K562 (cell line): ENCODE results near the gene ZNF135. TPM values are rescaled to one million over a fixed set of nuclear protein-coding genes. Genes with fewer than 3 reads are reported as not detected.

Source experiments
- CXXC5 ChIP-seq: fragments of 250-450 bp; sonication (Bioruptor Pico); IDR thresholded peaks from 2 replicates; pipeline ENCODE4 v1.8.0; 2022; ENCODE audit warnings: inconsistent platforms, mild to moderate bottlenecking, moderate library complexity
- ELK1 ChIP-seq: sonication (generic); formaldehyde crosslinking; IDR thresholded peaks from 2 replicates; pipeline ENCODE4 v1.8.1; 2022; ENCODE audit warnings: missing genetic modification reagents
- FOXO4 ChIP-seq: fragments of 450-650 bp; formaldehyde crosslinking; IDR thresholded peaks from 2 replicates; pipeline ENCODE4 v1.4.0; 2020; ENCODE audit warnings: mild to moderate bottlenecking, moderate library complexity
- GMEB1 ChIP-seq: fragments of 250-450 bp; sonication (Bioruptor Pico); IDR thresholded peaks from 2 replicates; pipeline ENCODE4 v1.4.0; 2020; ENCODE audit warnings: mild to moderate bottlenecking
- HMG20A ChIP-seq: fragments of 450-650 bp; formaldehyde crosslinking; conservative IDR thresholded peaks from 2 replicates; pipeline ENCODE4 v1.4.0; 2020; ENCODE audit warnings: mild to moderate bottlenecking, mixed read lengths
- ID3 ChIP-seq, 2 experiments: fragments of 250-450 bp in 1 of 2; fragments of 450-650 bp in 1 of 2; sonication (Bioruptor Pico) in 1 of 2; IDR thresholded peaks; 2 replicates each; pipeline versions ENCODE4 v1.6.1 to v1.8.0; 2016 to 2021; ENCODE audit warnings: mild to moderate bottlenecking in 2 of 2, moderate library complexity in 2 of 2, missing compliant biosample characterization in 1 of 2, missing genetic modification characterization in 1 of 2
- KHSRP ChIP-seq: fragments of 450-650 bp; IDR thresholded peaks from 2 replicates; pipeline ENCODE4 v1.6.1; 2017
- LEF1 ChIP-seq: fragments of 450-650 bp; IDR thresholded peaks from 2 replicates; pipeline ENCODE4 v1.6.1; 2016; ENCODE audit warnings: mild to moderate bottlenecking
- MAZ ChIP-seq, 2 experiments: fragments of 450-650 bp in 1 of 2; sonication (generic) in 1 of 2; formaldehyde crosslinking; IDR thresholded peaks in 1 of 2; conservative IDR thresholded peaks in 1 of 2; 2 replicates each; pipeline versions ENCODE4 v1.4.0 to v1.5.0; 2020; ENCODE audit warnings: mild to moderate bottlenecking in 1 of 2, missing genetic modification reagents in 1 of 2
- MLX ChIP-seq, 2 experiments: fragments of 450-650 bp in 1 of 2; sonication (generic) in 1 of 2; formaldehyde crosslinking; conservative IDR thresholded peaks; 2 replicates each; pipeline versions ENCODE4 v1.4.0 to v1.8.1; 2020 to 2022; ENCODE audit warnings: mild to moderate bottlenecking in 1 of 2, missing genetic modification reagents in 1 of 2
- SRSF7 ChIP-seq: fragments of 200-400 bp; formaldehyde crosslinking; optimal IDR thresholded peaks from 2 replicates; pipeline ENCODE3; 2017; ENCODE audit warnings: mild to moderate bottlenecking, low read depth, low read length
- THAP12 ChIP-seq: fragments of 250-450 bp; sonication (Bioruptor Pico); IDR thresholded peaks from 2 replicates; pipeline ENCODE4 v1.9.0; 2021; ENCODE audit warnings: mild to moderate bottlenecking, inconsistent platforms
- WHSC1 ChIP-seq: IDR thresholded peaks from one replicate; pipeline ENCODE4 v1.6.1; 2012; ENCODE audit warnings: low read length, control low read depth, inconsistent platforms
- ZBTB8A ChIP-seq: fragments of 450-650 bp; IDR thresholded peaks from 2 replicates; pipeline ENCODE4 v1.6.1; 2018; ENCODE audit warnings: mild to moderate bottlenecking, moderate library complexity; ENCODE audit not compliant: partially characterized antibody
- ZNF124 ChIP-seq: sonication (generic); formaldehyde crosslinking; IDR thresholded peaks from 2 replicates; pipeline ENCODE4 v1.8.1; 2022; ENCODE audit warnings: missing genetic modification reagents
- ZNF282 ChIP-seq: sonication (generic); formaldehyde crosslinking; IDR thresholded peaks from 2 replicates; pipeline ENCODE4 v1.8.1; 2023; ENCODE audit warnings: missing genetic modification reagents
- ZNF395 ChIP-seq: fragments of 200-800 bp; sonication (Bioruptor generic); IDR thresholded peaks from 2 replicates; pipeline ENCODE4 v1.6.1; 2017; ENCODE audit warnings: missing genetic modification characterization, missing compliant biosample characterization
- polyA plus RNA-seq, 8 experiments: library from polyadenylated mRNA; depleted of rRNA in 4 of 8; stranded (reverse) in 5 of 8; unstranded in 3 of 8; fragments of >200 nt; fragmentation: Nextera tagmentation in 2 of 8; fragmentation: Illumina TruSeq in 1 of 8; extraction: Ambion mirVana in 2 of 8; extraction: Trizol in 1 of 8; gene quantifications; 2 replicates each; pipeline versions ENCODE4 v1.2.1 to v1.2.3, GENCODE V29; 2011 to 2014; ENCODE audit warnings: inconsistent platforms in 1 of 8, missing spikeins in 1 of 8
- total RNA-seq, 7 experiments: library from RNA; depleted of rRNA in 6 of 7; stranded (reverse); fragments of >200 nt in 6 of 7; fragmentation: Illumina TruSeq in 2 of 7; extraction: Trizol in 2 of 7; gene quantifications; 2 replicates each; pipeline versions ENCODE4 v1.2.1 to v1.2.3, GENCODE V29; 2011 to 2021; ENCODE audit warnings: low replicate concordance in 1 of 7

Gene ZNF135
- total and polyA plus RNA-seq, 9 of the 15 experiments (the other 6 are each of a cell fraction or from before 2014, with no cell fraction given) = not detected

- TF ChIP-seq FOXO4 (CRISPR knock-in tag) (no peak), ZBTB8A (no peak), THAP12 (no peak), CXXC5 (CRISPR knock-in tag) (peak; percentile 78), ELK1 (CRISPR knock-in tag) (no peak), WHSC1 (no peak), LEF1 (no peak), GMEB1 (CRISPR knock-in tag) (peak; percentile 88), ZNF395 (CRISPR knock-in tag) (no peak), HMG20A (CRISPR knock-in tag) (no peak), MLX (CRISPR knock-in tag; conservative IDR thresholded peaks at IDR 0.05) (no peak), ZNF124 (no peak), ID3 (CRISPR knock-in tag; IDR thresholded peaks at IDR 0.05) (no peak), ID3 (tag; IDR thresholded peaks at IDR 0.05) (no peak), MAZ (CRISPR knock-in tag; conservative IDR thresholded peaks at IDR 0.05 in 1 of 2, IDR thresholded peaks at IDR 0.05 in 1 of 2) (peak; percentile 64; a peak in 2 of 4 replicates), KHSRP (no peak), ZNF282 (no peak), SRSF7 (no peak)
Measured at GRCh38 chr19:58097781-58098681, 38.9 kb downstream of the ZNF135 start, which contains the start of gene ZSCAN18 (continued).
